GM21825 (cell line): ENCODE measurements around the gene HAPLN2.
"Not testable (repeated sequence)": the region's sequence is repeated elsewhere in the genome, so short reads cannot be mapped to it uniquely, and the experiment has no call there.

ENCODE experiments used
- ATAC-seq: cut with Tn5 transposase; IDR thresholded peaks from one replicate; pipeline ENCODE4 v1.9.1; 2021; ENCODE audit warnings: mild to moderate bottlenecking, moderate library complexity; ENCODE audit not compliant: unreplicated experiment

The HAPLN2 gene

GRCh38 chr1:156591432-156592157 lies 27.6 kb upstream of the HAPLN2 start, which contains the start of gene NAXE:
TSS of gene NAXE (plus strand) at chr1:156591776. CDS start at chr1:156591805, 29 bp downstream.
- peak; percentile 76 for ATAC-seq

- ATAC-seq = no peak
These were observed 26.9 kb upstream of the HAPLN2 start for GRCh38 chr1:156592158-156592909.

- ATAC-seq = no peak
These were observed 26.1 kb upstream of the HAPLN2 start for GRCh38 chr1:156592910-156593660.

- ATAC-seq = no peak
These were observed 25.6 kb upstream of the HAPLN2 start for GRCh38 chr1:156593661-156593989.

GRCh38 chr1:156594190-156594589 lies 25.0 kb upstream of the HAPLN2 start:
- no peak for ATAC-seq

GRCh38 chr1:156595016-156595415 lies 24.2 kb upstream of the HAPLN2 start:
- no peak for ATAC-seq

- ATAC-seq = no peak
These were observed 22.8 kb upstream of the HAPLN2 start for GRCh38 chr1:156596426-156596825.

GRCh38 chr1:156598125-156598524 lies 21.1 kb upstream of the HAPLN2 start:
- no peak for ATAC-seq

- no peak for ATAC-seq
These were observed 20.3 kb upstream of the HAPLN2 start for GRCh38 chr1:156598731-156599432.

- no peak for ATAC-seq
These were observed 19.4 kb upstream of the HAPLN2 start for GRCh38 chr1:156599811-156600210.

GRCh38 chr1:156600733-156601121 lies 18.5 kb upstream of the HAPLN2 start:
- ATAC-seq = no peak

GRCh38 chr1:156601122-156601830 lies 17.9 kb upstream of the HAPLN2 start, which contains the start of gene GPATCH4:
TSS of gene GPATCH4 (minus strand) at chr1:156601479.
- peak; percentile 61 for ATAC-seq

GRCh38 chr1:156601892-156602291 lies 17.3 kb upstream of the HAPLN2 start:
- no peak for ATAC-seq

- ATAC-seq = no peak
These were observed 16.6 kb upstream of the HAPLN2 start for GRCh38 chr1:156602557-156602993.

- ATAC-seq = not testable (repeated sequence)
These were observed 11.9 kb upstream of the HAPLN2 start for GRCh38 chr1:156607344-156607743.

GRCh38 chr1:156608036-156608674 lies 11.1 kb upstream of the HAPLN2 start:
- no peak for ATAC-seq

GRCh38 chr1:156608981-156609380 lies 10.2 kb upstream of the HAPLN2 start:
- no peak for ATAC-seq

- not testable (repeated sequence) for ATAC-seq
These were observed 9.1 kb upstream of the HAPLN2 start for GRCh38 chr1:156610072-156610471.

GRCh38 chr1:156612666-156613065 lies 6.5 kb upstream of the HAPLN2 start:
- ATAC-seq = no peak

- no peak for ATAC-seq
These were observed 3.3 kb upstream of the HAPLN2 start for GRCh38 chr1:156615946-156616345.
